SK-N-SH treated with all-trans-retinoic acid at 6 μM for 48 hours (cell line): ENCODE results near the gene PRKG1.

Experiments
- ARNTL ChIP-seq: fragments of 450-650 bp; formaldehyde crosslinking; IDR thresholded peaks from 2 replicates; pipeline ENCODE4 v1.5.0; 2020; ENCODE audit warnings: low read depth, mild to moderate bottlenecking, moderate library complexity, borderline replicate concordance
- ISL1 ChIP-seq: fragments of 250-450 bp; sonication (Bioruptor Pico); IDR thresholded peaks from 2 replicates; pipeline ENCODE4 v2.1.2; 2022; ENCODE audit warnings: mild to moderate bottlenecking, moderate library complexity
- RARB ChIP-seq: fragments of 250-450 bp; sonication (Bioruptor Pico); IDR thresholded peaks from 2 replicates; pipeline ENCODE4 v1.8.0; 2021; ENCODE audit warnings: mild to moderate bottlenecking, moderate library complexity
- TCF4 ChIP-seq: fragments of 250-450 bp; sonication (Bioruptor Pico); IDR thresholded peaks from 2 replicates; pipeline ENCODE4 v1.8.0; 2021; ENCODE audit warnings: mild to moderate bottlenecking, moderate library complexity, borderline replicate concordance
- TOX ChIP-seq: fragments of 250-450 bp; sonication (Bioruptor Pico); IDR thresholded peaks from 2 replicates; pipeline ENCODE4 v1.8.0; 2021; ENCODE audit warnings: mild to moderate bottlenecking, moderate library complexity, borderline replicate concordance
- ZFP30 ChIP-seq: fragments of 450-650 bp; formaldehyde crosslinking; IDR thresholded peaks from 2 replicates; pipeline ENCODE4 v1.5.0; 2022; ENCODE audit warnings: mild to moderate bottlenecking, moderate library complexity
- ZNF8 ChIP-seq: fragments of 450-650 bp; formaldehyde crosslinking; IDR thresholded peaks from 2 replicates; pipeline ENCODE4 v1.5.0; 2020; ENCODE audit warnings: mild to moderate bottlenecking, moderate library complexity
- TF ChIP-seq, protein P1 (sequence below): fragments of 250-450 bp; sonication (Bioruptor Pico); IDR thresholded peaks from 2 replicates; pipeline ENCODE4 v1.5.1; 2020; ENCODE audit warnings: low read depth, mild to moderate bottlenecking, moderate library complexity
- TF ChIP-seq, protein P2 (sequence below): fragments of 250-450 bp; sonication (Bioruptor Pico); IDR thresholded peaks from 2 replicates; pipeline ENCODE4 v1.8.0; 2020; ENCODE audit warnings: mild to moderate bottlenecking, moderate library complexity, borderline replicate concordance

DNA sequence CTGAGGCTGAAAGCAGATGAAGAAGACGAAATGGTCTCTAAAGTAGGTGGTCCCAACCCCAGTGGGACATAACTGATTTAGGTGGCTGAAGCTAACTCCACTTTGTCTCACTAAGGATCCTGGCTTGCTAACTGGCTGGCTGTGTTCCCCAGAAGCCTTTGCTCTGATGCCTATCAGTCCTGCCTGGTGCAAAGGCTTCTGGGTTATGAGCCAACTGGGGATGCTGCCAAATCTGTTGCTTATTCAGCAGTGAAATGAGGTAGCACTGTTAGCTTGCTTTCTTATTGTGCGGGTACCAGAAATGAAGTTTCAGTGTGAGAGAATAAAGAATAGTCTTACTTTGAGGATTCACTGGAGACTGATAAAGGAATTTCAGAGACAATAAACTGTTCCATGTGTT lies 18.1 kb downstream of the PRKG1 start:
- TF ChIP-seq RARB (CRISPR knock-in tag) (no peak), ISL1 (no peak), ARNTL (CRISPR knock-in tag) (no peak), TOX (no peak), TCF4 (CRISPR knock-in tag) (no peak), ZNF8 (CRISPR knock-in tag) (no peak), ZFP30 (CRISPR knock-in tag) (no peak)
- TF ChIP-seq, protein P1, sequence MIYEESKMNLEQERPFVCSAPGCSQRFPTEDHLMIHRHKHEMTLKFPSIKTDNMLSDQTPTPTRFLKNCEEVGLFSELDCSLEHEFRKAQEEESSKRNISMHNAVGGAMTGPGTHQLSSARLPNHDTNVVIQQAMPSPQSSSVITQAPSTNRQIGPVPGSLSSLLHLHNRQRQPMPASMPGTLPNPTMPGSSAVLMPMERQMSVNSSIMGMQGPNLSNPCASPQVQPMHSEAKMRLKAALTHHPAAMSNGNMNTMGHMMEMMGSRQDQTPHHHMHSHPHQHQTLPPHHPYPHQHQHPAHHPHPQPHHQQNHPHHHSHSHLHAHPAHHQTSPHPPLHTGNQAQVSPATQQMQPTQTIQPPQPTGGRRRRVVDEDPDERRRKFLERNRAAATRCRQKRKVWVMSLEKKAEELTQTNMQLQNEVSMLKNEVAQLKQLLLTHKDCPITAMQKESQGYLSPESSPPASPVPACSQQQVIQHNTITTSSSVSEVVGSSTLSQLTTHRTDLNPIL (CRISPR knock-in tag) = no peak
- TF ChIP-seq, protein P2, sequence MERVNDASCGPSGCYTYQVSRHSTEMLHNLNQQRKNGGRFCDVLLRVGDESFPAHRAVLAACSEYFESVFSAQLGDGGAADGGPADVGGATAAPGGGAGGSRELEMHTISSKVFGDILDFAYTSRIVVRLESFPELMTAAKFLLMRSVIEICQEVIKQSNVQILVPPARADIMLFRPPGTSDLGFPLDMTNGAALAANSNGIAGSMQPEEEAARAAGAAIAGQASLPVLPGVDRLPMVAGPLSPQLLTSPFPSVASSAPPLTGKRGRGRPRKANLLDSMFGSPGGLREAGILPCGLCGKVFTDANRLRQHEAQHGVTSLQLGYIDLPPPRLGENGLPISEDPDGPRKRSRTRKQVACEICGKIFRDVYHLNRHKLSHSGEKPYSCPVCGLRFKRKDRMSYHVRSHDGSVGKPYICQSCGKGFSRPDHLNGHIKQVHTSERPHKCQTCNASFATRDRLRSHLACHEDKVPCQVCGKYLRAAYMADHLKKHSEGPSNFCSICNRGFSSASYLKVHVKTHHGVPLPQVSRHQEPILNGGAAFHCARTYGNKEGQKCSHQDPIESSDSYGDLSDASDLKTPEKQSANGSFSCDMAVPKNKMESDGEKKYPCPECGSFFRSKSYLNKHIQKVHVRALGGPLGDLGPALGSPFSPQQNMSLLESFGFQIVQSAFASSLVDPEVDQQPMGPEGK = no peak
